Omental fat pad (tissue), 4 donors: ENCODE measurements around the gene MYCN. TPM values are rescaled to one million over a fixed set of nuclear protein-coding genes. Genes with fewer than 3 reads are reported as not detected.

Source experiments
- ATAC-seq: fragments of 150-250 bp; one replicate; pipeline ENCODE4 v1.9.1; 2016; ENCODE audit warnings: mild to moderate bottlenecking, moderate library complexity; ENCODE audit not compliant: low FRiP score
- DNase-seq: peaks from one replicate; pipeline ENCODE4 v3.0.0-alpha.2; 2019; ENCODE audit warnings: low spot score
- CTCF ChIP-seq, 3 donors: fragments of 450-650 bp; IDR thresholded peaks; one replicate each; pipeline ENCODE4 v1.5.1; 2016 to 2017; ENCODE audit warnings: antibody characterized with exemption in 3 of 3, mild to moderate bottlenecking in 3 of 3, moderate library complexity in 2 of 3
- total RNA-seq, 4 donors: library from RNA; depleted of rRNA; stranded (reverse); fragments of >200 nt; gene quantifications; one replicate each; pipeline ENCODE4 v1.1.0, GENCODE V29; 2016

The MYCN gene
- total RNA-seq, 4 donors from 2014 or later, result 0.19 to 0.47 TPM; not detected in 2

- no peak for TF ChIP-seq CTCF (IDR thresholded peaks at IDR 0.05)
- DNase-seq (no peak), ATAC-seq (no peak)
These were observed 521 bp downstream of the MYCN start for GRCh38 chr2:15940661-15941480.

GRCh38 chr2:15941481-15941850 is 1.1 kb downstream of the MYCN start:
- ATAC-seq (no peak), DNase-seq (no peak)

GRCh38 chr2:15941871-15942710 is 1.7 kb downstream of the MYCN start:
- peak; percentile 46 for ATAC-seq
- no peak for DNase-seq
- TF ChIP-seq CTCF (IDR thresholded peaks at IDR 0.05), result no peak

More at GRCh38 chr2:15941481-15941850, 1.1 kb downstream of the MYCN start:
- TF ChIP-seq CTCF (IDR thresholded peaks at IDR 0.05), result no peak

GRCh38 chr2:15942711-15943345 is 2.5 kb downstream of the MYCN start:
- DNase-seq (no peak), ATAC-seq (no peak)
- no peak for TF ChIP-seq CTCF (IDR thresholded peaks at IDR 0.05)

- no peak for DNase-seq
- TF ChIP-seq CTCF (IDR thresholded peaks at IDR 0.05), result no peak
- ATAC-seq, result no peak
These were observed 3.3 kb downstream of the MYCN start for GRCh38 chr2:15943378-15944280.

- ATAC-seq (no peak), DNase-seq (no peak)
- no peak for TF ChIP-seq CTCF (IDR thresholded peaks at IDR 0.05)
These were observed 4.1 kb downstream of the MYCN start for GRCh38 chr2:15944325-15945017.
